Adrenal gland (tissue), 5 donors: ENCODE measurements around the gene SPATA16.

Source experiments
- POLR2A ChIP-seq, 2 donors: fragments of 450-650 bp; IDR thresholded peaks; one replicate each; pipeline ENCODE4 v1.6.1; 2017; ENCODE audit warnings: antibody characterized with exemption in 2 of 2, mild to moderate bottlenecking in 2 of 2, moderate library complexity in 1 of 2
- TF ChIP-seq, protein P1 (sequence below), 6 experiments: fragments of 450-650 bp in 4 of 6; fragments of 200-600 bp in 2 of 6; sonication (generic) in 1 of 6; IDR thresholded peaks; 1 replicate in 5 of 6; 2 replicates in 1 of 6; pipeline versions ENCODE4 v1.5.1 to v1.8.0; 2016 to 2021; ENCODE audit warnings: antibody characterized with exemption in 6 of 6, mild to moderate bottlenecking in 2 of 6, moderate library complexity in 1 of 6
- donor health status: DM: no; HTN: no; CAD: no.

DNA sequence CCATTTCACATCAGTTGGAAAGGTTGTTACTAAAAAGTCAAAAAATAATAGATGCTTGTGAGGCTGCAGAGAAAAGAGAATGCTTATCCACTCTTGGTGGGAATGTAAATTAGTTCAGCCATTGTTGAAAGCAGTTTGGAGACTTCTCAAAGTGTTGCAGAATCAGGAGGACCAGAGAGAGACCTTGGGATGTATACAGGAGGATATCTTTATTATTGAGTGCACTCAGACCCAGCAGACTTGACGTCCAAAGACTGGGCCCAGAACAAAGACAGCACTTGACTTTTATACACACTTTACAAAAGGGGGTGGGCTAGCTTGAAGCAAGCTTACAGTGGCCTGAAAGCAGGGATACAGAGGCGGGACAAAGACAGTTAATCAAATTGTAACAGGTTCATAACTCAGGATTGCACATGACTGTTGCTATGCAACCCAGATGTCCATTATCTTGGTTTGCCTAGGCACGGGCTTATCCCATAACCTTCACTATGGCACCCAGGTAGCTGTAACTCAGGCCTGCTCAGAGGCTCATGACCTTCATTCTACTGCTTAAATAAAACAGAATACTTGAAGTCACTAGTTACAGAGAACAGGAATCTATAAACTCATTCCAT, 127.7 kb downstream of the SPATA16 start:
- TF ChIP-seq, protein P1, sequence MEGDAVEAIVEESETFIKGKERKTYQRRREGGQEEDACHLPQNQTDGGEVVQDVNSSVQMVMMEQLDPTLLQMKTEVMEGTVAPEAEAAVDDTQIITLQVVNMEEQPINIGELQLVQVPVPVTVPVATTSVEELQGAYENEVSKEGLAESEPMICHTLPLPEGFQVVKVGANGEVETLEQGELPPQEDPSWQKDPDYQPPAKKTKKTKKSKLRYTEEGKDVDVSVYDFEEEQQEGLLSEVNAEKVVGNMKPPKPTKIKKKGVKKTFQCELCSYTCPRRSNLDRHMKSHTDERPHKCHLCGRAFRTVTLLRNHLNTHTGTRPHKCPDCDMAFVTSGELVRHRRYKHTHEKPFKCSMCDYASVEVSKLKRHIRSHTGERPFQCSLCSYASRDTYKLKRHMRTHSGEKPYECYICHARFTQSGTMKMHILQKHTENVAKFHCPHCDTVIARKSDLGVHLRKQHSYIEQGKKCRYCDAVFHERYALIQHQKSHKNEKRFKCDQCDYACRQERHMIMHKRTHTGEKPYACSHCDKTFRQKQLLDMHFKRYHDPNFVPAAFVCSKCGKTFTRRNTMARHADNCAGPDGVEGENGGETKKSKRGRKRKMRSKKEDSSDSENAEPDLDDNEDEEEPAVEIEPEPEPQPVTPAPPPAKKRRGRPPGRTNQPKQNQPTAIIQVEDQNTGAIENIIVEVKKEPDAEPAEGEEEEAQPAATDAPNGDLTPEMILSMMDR (IDR thresholded peaks at IDR 0.05): no peak
- TF ChIP-seq POLR2A (IDR thresholded peaks at IDR 0.05): no peak
